ENCODE measurements around the gene MRPL30.

- TF ChIP-seq EGR1 (IDR thresholded peaks at IDR 0.05; ENCODE audit: borderline replicate concordance, low read depth, low read length) (no peak), CEBPB (IDR thresholded peaks at IDR 0.05; ENCODE audit: low read depth, low read length) (no peak), CTCF (IDR thresholded peaks at IDR 0.05; ENCODE audit: control extremely low read depth in 1 of 3, insufficient read depth in 1 of 3, low read depth in 1 of 3, low read length in 3 of 3) (no peak), SUZ12 (IDR thresholded peaks at IDR 0.05; ENCODE audit: low read length) (no peak), SP1 (IDR thresholded peaks at IDR 0.05; ENCODE audit: low read depth, low read length) (no peak), EZH2 (IDR thresholded peaks at IDR 0.05; ENCODE audit: low read depth, low read length, severe bottlenecking) (no peak), CHD2 (IDR thresholded peaks at IDR 0.05; ENCODE audit: low read length) (no peak), CREB1 (IDR thresholded peaks at IDR 0.05) (no peak), YY1 (IDR thresholded peaks at IDR 0.05; ENCODE audit: low read depth, low read length) (no peak), POLR2AphosphoS5 (IDR thresholded peaks at IDR 0.05; ENCODE audit: low read depth, low read length) (no peak), GABPA (IDR thresholded peaks at IDR 0.05; ENCODE audit: borderline replicate concordance, insufficient read depth, low read length) (no peak)
These were observed 61.2 kb downstream of the MRPL30 start for GRCh38 chr2:99242151-99242550.
